Left lung (tissue), 10 donors: ENCODE measurements around the gene HSFX3. TPM values are rescaled to one million over a fixed set of nuclear protein-coding genes. Genes with fewer than 3 reads are reported as not detected.
"Not testable (repeated sequence)": the region's sequence is repeated elsewhere in the genome, so short reads cannot be mapped to it uniquely, and the experiment has no call there.

Source experiments
- ATAC-seq: fragments of 200-7000 bp; cut with Tn5 transposase; one replicate; pipeline ENCODE4 v1.9.1; 2020; ENCODE audit warnings: moderate library complexity
- DNase-seq, 4 donors: peaks; one replicate each; pipeline ENCODE4 v3.0.0-alpha.2; 2013 to 2020
- H3K27ac ChIP-seq, 2 donors: fragments of 200-600 bp; sonication (generic) in 1 of 2; one replicate each; pipeline versions ENCODE4 v1.5.0 to v1.8.0; 2020 to 2021
- H3K27me3 ChIP-seq, 2 donors: fragments of 200-600 bp; sonication (generic) in 1 of 2; one replicate each; pipeline versions ENCODE4 v1.5.0 to v1.8.0; 2020 to 2021
- H3K36me3 ChIP-seq, 2 donors: fragments of 200-600 bp; sonication (generic) in 1 of 2; one replicate each; pipeline versions ENCODE4 v1.5.0 to v1.8.0; 2020 to 2021
- H3K4me1 ChIP-seq, 2 donors: fragments of 200-600 bp; one replicate each; pipeline ENCODE4 v1.8.0; 2021
- H3K4me3 ChIP-seq, 2 donors: fragments of 200-600 bp; sonication (generic) in 1 of 2; one replicate each; pipeline versions ENCODE4 v1.5.0 to v1.8.0; 2020 to 2021; ENCODE audit warnings: mild to moderate bottlenecking in 1 of 2
- H3K9me3 ChIP-seq, 2 donors: fragments of 200-600 bp; sonication (generic) in 1 of 2; one replicate each; pipeline versions ENCODE4 v1.5.0 to v1.8.0; 2020 to 2021
- CTCF ChIP-seq, 2 donors: fragments of 200-600 bp; sonication (generic) in 1 of 2; IDR thresholded peaks; one replicate each; pipeline versions ENCODE4 v1.5.0 to v1.8.0; 2021; ENCODE audit warnings: antibody characterized with exemption in 2 of 2
- intact Hi-C, 2 donors: fragments of 100-400 bp; cut with DNase I; formaldehyde crosslinking; loops; one replicate each; pipeline versions ENCODE4 v1.11.2 to v1.14.2; 2022
- polyA plus RNA-seq, 6 donors: library from polyadenylated mRNA; unstranded; fragments of 120-200 nt; gene quantifications; one replicate each; pipeline ENCODE4 v1.2.1, GENCODE V29; 2013; ENCODE audit not compliant: insufficient read length in 6 of 6
- total RNA-seq, 2 donors: library from RNA; stranded (reverse); fragmentation: NEBNext Ultra II Directional; extraction: Animal tissue kit (Norgen Biotek cat#: 25700); gene quantifications; one replicate each; pipeline ENCODE4 v1.2.1, GENCODE V29; 2021
- donor health status: DM: no; HTN: yes; CAD: no.
- donor health status: DM: no; HTN: no; CAD: no.

HSFX3 gene
- total and polyA plus RNA-seq, 8 donors, result not detected

- DNase-seq (no peak), ATAC-seq (no peak)
- Histone ChIP-seq H3K4me3 (no peak overlapping the region), H3K36me3 (no peaks in the 10 kb centered on the region), H3K27ac (no peak overlapping the region), H3K27me3 (no peaks in the 10 kb centered on the region), H3K4me1 (peaks cover 0 to 6% of the 10 kb centered on the region in 2 donors), H3K9me3 (no peaks in the 10 kb centered on the region)
- intact Hi-C loops, result no loop called here
- TF ChIP-seq CTCF (IDR thresholded peaks at IDR 0.05), result no peak
These were observed 41.3 kb downstream of the HSFX3 start for GRCh38 chrX:149508467-149508866.

- no peak overlapping the region for H3K4me3 ChIP-seq
- intact Hi-C loops, result no loop called here
- no peak for TF ChIP-seq CTCF (IDR thresholded peaks at IDR 0.05)
- ATAC-seq, result no peak
- H3K36me3 ChIP-seq, result peaks cover 0 to 12% of the 10 kb centered on the region in 2 donors
- no peak for DNase-seq
- H3K27me3 ChIP-seq, result no peaks in the 10 kb centered on the region
- no peaks in the 10 kb centered on the region for H3K9me3 ChIP-seq
- peaks cover 0 to 6% of the 10 kb centered on the region in 2 donors for H3K4me1 ChIP-seq
- no peak overlapping the region for H3K27ac ChIP-seq
These were observed 43.4 kb downstream of the HSFX3 start for GRCh38 chrX:149506349-149506748.

- Histone ChIP-seq H3K36me3 (peaks cover 0 to 17% of the 10 kb centered on the region in 2 donors), H3K9me3 (no peaks in the 10 kb centered on the region), H3K4me3 (peak overlapping the region in 1 of 2 donors; percentile 54), H3K27me3 (no peaks in the 10 kb centered on the region), H3K27ac (peak overlapping the region in 1 of 2 donors; percentile 98), H3K4me1 (peaks cover 0 to 6% of the 10 kb centered on the region in 2 donors)
- no peak for TF ChIP-seq CTCF (IDR thresholded peaks at IDR 0.05)
- intact Hi-C loops, result no loop called here
- DNase-seq (no peak), ATAC-seq (no peak)
These were observed 44.1 kb downstream of the HSFX3 start for GRCh38 chrX:149505671-149506070.

- peak; percentile 74 to 96 (median 92) for DNase-seq
- intact Hi-C loops, result no loop called here
- no peaks in the 10 kb centered on the region for H3K9me3 ChIP-seq
- ATAC-seq, result peak; percentile 97
- peak within 1 kb of the TSS; percentile 30 to 54 for H3K4me3 ChIP-seq
- H3K27ac ChIP-seq, result peak within 1 kb of the TSS; percentile 67 to 98
- H3K4me1 ChIP-seq, result peaks cover 0 to 6% of the 10 kb centered on the region in 2 donors
- peaks cover 0 to 23% of the 10 kb centered on the region in 2 donors for H3K36me3 ChIP-seq
- TF ChIP-seq CTCF (IDR thresholded peaks at IDR 0.05), result no peak
- no peaks in the 10 kb centered on the region for H3K27me3 ChIP-seq
These were observed 44.6 kb downstream of the HSFX3 start, which contains the start of gene IDS for GRCh38 chrX:149504915-149505651. Gene IDS, minus strand, starts transcription at chrX:149505306. Its CDS starts 169 bp downstream, at chrX:149505137.

GRCh38 chrX:149504226-149504914 lies 45.4 kb downstream of the HSFX3 start:
- peak in 2 of 4 donors; percentile 41 to 63 for DNase-seq
- no peaks in the 10 kb centered on the region for H3K9me3 ChIP-seq
- peaks cover 0 to 6% of the 10 kb centered on the region in 2 donors for H3K4me1 ChIP-seq
- intact Hi-C loops, result no loop called here
- peak overlapping the region; percentile 67 to 98 for H3K27ac ChIP-seq
- peak overlapping the region; percentile 30 to 54 for H3K4me3 ChIP-seq
- TF ChIP-seq CTCF (IDR thresholded peaks at IDR 0.05), result no peak
- peaks cover 0 to 28% of the 10 kb centered on the region in 2 donors for H3K36me3 ChIP-seq
- H3K27me3 ChIP-seq, result no peaks in the 10 kb centered on the region
- ATAC-seq, result peak; percentile 40

- intact Hi-C loops, result not testable (repeated sequence)
These were observed 46.3 kb downstream of the HSFX3 start for GRCh38 chrX:149503446-149503845.

GRCh38 chrX:149502923-149503322 lies 46.8 kb downstream of the HSFX3 start:
- H3K4me1 ChIP-seq, H3K4me3 ChIP-seq, ATAC-seq, H3K27me3 ChIP-seq, intact Hi-C loops, DNase-seq, H3K9me3 ChIP-seq: not testable (repeated sequence)
- peaks cover 0 to 43% of the 10 kb centered on the region in 2 donors for H3K36me3 ChIP-seq
- H3K27ac ChIP-seq, result peak overlapping the region in 1 of 2 donors; percentile 98

More at GRCh38 chrX:149503446-149503845, 46.3 kb downstream of the HSFX3 start:
- Histone ChIP-seq H3K36me3 (peaks cover 0 to 38% of the 10 kb centered on the region in 2 donors), H3K27ac (peak overlapping the region in 1 of 2 donors; percentile 98), H3K4me3 (peak overlapping the region in 1 of 2 donors; percentile 54)
- ATAC-seq (peak; percentile 62), DNase-seq (peak in 1 of 4 donors; percentile 48)
- H3K4me1 ChIP-seq, H3K9me3 ChIP-seq, H3K27me3 ChIP-seq: not testable (repeated sequence)
